Stimulated activated CD4-positive, alpha-beta T cell treated with anti-CD3 and anti-CD28 coated beads, Interleukin-4, amount 100 ng/mL, for 48 hours (primary cell): ENCODE results near the gene LHX3.
"Not testable (repeated sequence)": the region's sequence is repeated elsewhere in the genome, so short reads cannot be mapped to it uniquely, and the experiment has no call there.

Source experiments
- DNase-seq, 2 donors: peaks; one replicate each; pipeline ENCODE4 v3.0.0-alpha.2; 2020; ENCODE audit warnings: low read depth in 2 of 2

LHX3 gene

GRCh38 chr9:136241542-136241941 is 36.6 kb upstream of the LHX3 start:
- no peak for DNase-seq

- no peak for DNase-seq
Observed at GRCh38 chr9:136240941-136241340, 36.0 kb upstream of the LHX3 start.

- DNase-seq, result no peak
Observed at GRCh38 chr9:136239983-136240330, 35.0 kb upstream of the LHX3 start.

- DNase-seq, result no peak
Observed at GRCh38 chr9:136239135-136239982, 34.4 kb upstream of the LHX3 start.

GRCh38 chr9:136238342-136238732 is 33.4 kb upstream of the LHX3 start:
- no peak for DNase-seq

GRCh38 chr9:136237486-136238341 is 32.8 kb upstream of the LHX3 start:
- no peak for DNase-seq

- not testable (repeated sequence) for DNase-seq
Observed at GRCh38 chr9:136236471-136237410, 31.8 kb upstream of the LHX3 start.

- DNase-seq, result no peak
Observed at GRCh38 chr9:136235709-136236455, 31.0 kb upstream of the LHX3 start.

GRCh38 chr9:136235171-136235570 is 30.2 kb upstream of the LHX3 start:
- no peak for DNase-seq

GRCh38 chr9:136234597-136234996 is 29.7 kb upstream of the LHX3 start:
- no peak for DNase-seq

- DNase-seq, result no peak
Observed at GRCh38 chr9:136233868-136234267, 28.9 kb upstream of the LHX3 start.

GRCh38 chr9:136233411-136233810 is 28.5 kb upstream of the LHX3 start:
- DNase-seq, result no peak

- DNase-seq, result no peak
Observed at GRCh38 chr9:136232969-136233368, 28.0 kb upstream of the LHX3 start.

- DNase-seq, result no peak
Observed at GRCh38 chr9:136231478-136232297, 26.8 kb upstream of the LHX3 start.

- no peak for DNase-seq
Observed at GRCh38 chr9:136230773-136231172, 25.8 kb upstream of the LHX3 start.

- no peak for DNase-seq
Observed at GRCh38 chr9:136230365-136230764, 25.4 kb upstream of the LHX3 start.

- no peak for DNase-seq
Observed at GRCh38 chr9:136229096-136230065, 24.5 kb upstream of the LHX3 start.

GRCh38 chr9:136228107-136228875 is 23.4 kb upstream of the LHX3 start:
- no peak for DNase-seq
